Mesothelial cell of epicardium (in vitro differentiated cells): Measurements from ENCODE around the gene MALAT1. TPM values are rescaled to one million over a fixed set of nuclear protein-coding genes. Genes with fewer than 3 reads are reported as not detected.
A peak's percentile ranks its signal among the peaks of the same experiment; 100 is the strongest.
"Not testable (repeated sequence)": the region's sequence is repeated elsewhere in the genome, so short reads cannot be mapped to it uniquely, and the experiment has no call there.

ENCODE experiments used
- DNase-seq, 2 experiments: peaks; one replicate each; pipeline ENCODE4 v3.0.0; 2021; ENCODE audit warnings: low spot score in 2 of 2; ENCODE audit not compliant: unreplicated experiment in 2 of 2
- H3K27ac Mint-ChIP-seq: 2 replicates; pipeline ENCODE4 v1.8.0; 2021; ENCODE audit warnings: mixed read lengths
- H3K27me3 Mint-ChIP-seq: 2 replicates; pipeline ENCODE4 v1.8.0; 2021; ENCODE audit warnings: low read depth, mixed read lengths
- H3K36me3 Mint-ChIP-seq: 2 replicates; pipeline ENCODE4 v1.8.0; 2021; ENCODE audit warnings: mixed read lengths
- H3K4me1 Mint-ChIP-seq: 2 replicates; pipeline ENCODE4 v1.8.0; 2021; ENCODE audit warnings: mixed read lengths
- H3K4me3 Mint-ChIP-seq: 2 replicates; pipeline ENCODE4 v1.8.0; 2021; ENCODE audit warnings: mild to moderate bottlenecking, moderate library complexity, mixed read lengths
- H3K9me3 Mint-ChIP-seq: 2 replicates; pipeline ENCODE4 v1.8.0; 2021; ENCODE audit warnings: mixed read lengths
- total RNA-seq: library from RNA; stranded (reverse); gene quantifications from 3 replicates; pipeline ENCODE4 v1.2.1, GENCODE V29; 2021
- TF ChIP-seq, protein P1 (sequence below): fragments of 200-600 bp; sonication (generic); IDR thresholded peaks from one replicate; pipeline ENCODE4 v1.5.0; 2021; ENCODE audit warnings: antibody characterized with exemption; ENCODE audit not compliant: unreplicated experiment

Gene MALAT1
- 15,343 to 16,172 TPM (median 16,018 TPM) in 3 replicates for total RNA-seq

DNA sequence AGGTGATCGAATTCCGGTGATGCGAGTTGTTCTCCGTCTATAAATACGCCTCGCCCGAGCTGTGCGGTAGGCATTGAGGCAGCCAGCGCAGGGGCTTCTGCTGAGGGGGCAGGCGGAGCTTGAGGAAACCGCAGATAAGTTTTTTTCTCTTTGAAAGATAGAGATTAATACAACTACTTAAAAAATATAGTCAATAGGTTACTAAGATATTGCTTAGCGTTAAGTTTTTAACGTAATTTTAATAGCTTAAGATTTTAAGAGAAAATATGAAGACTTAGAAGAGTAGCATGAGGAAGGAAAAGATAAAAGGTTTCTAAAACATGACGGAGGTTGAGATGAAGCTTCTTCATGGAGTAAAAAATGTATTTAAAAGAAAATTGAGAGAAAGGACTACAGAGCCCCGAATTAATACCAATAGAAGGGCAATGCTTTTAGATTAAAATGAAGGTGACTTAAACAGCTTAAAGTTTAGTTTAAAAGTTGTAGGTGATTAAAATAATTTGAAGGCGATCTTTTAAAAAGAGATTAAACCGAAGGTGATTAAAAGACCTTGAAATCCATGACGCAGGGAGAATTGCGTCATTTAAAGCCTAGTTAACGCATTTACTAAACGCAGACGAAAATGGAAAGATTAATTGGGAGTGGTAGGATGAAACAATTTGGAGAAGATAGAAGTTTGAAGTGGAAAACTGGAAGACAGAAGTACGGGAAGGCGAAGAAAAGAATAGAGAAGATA is at the start of gene MALAT1:
MALAT1 (plus strand) TSS at position 69 of the 736 bp plus-strand sequence.
- DNase-seq = peak; percentile 88 to 96
- H3K4me3 Mint-ChIP-seq = no peak within 1 kb of the TSS
- H3K27me3 Mint-ChIP-seq = no peaks in the 10 kb centered on the region
- H3K4me1 Mint-ChIP-seq = peaks cover 26% of the 10 kb centered on the region
- no peak within 1 kb of the TSS for H3K27ac Mint-ChIP-seq
- TF ChIP-seq, protein P1, sequence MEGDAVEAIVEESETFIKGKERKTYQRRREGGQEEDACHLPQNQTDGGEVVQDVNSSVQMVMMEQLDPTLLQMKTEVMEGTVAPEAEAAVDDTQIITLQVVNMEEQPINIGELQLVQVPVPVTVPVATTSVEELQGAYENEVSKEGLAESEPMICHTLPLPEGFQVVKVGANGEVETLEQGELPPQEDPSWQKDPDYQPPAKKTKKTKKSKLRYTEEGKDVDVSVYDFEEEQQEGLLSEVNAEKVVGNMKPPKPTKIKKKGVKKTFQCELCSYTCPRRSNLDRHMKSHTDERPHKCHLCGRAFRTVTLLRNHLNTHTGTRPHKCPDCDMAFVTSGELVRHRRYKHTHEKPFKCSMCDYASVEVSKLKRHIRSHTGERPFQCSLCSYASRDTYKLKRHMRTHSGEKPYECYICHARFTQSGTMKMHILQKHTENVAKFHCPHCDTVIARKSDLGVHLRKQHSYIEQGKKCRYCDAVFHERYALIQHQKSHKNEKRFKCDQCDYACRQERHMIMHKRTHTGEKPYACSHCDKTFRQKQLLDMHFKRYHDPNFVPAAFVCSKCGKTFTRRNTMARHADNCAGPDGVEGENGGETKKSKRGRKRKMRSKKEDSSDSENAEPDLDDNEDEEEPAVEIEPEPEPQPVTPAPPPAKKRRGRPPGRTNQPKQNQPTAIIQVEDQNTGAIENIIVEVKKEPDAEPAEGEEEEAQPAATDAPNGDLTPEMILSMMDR = no peak
- no peaks in the 10 kb centered on the region for H3K9me3 Mint-ChIP-seq
- H3K36me3 Mint-ChIP-seq = peaks cover 15% of the 10 kb centered on the region

- H3K36me3 Mint-ChIP-seq = not testable (repeated sequence)
Observed at GRCh38 chr11:65451301-65451700, 47.5 kb upstream of the MALAT1 start.

GRCh38 chr11:65452259-65452658 is 46.6 kb upstream of the MALAT1 start:
- DNase-seq, H3K9me3 Mint-ChIP-seq, H3K27ac Mint-ChIP-seq, H3K36me3 Mint-ChIP-seq, H3K27me3 Mint-ChIP-seq, H3K4me3 Mint-ChIP-seq: not testable (repeated sequence)
- H3K4me1 Mint-ChIP-seq = peaks cover 22% of the 10 kb centered on the region

More at GRCh38 chr11:65451301-65451700, 47.5 kb upstream of the MALAT1 start:
- H3K9me3 Mint-ChIP-seq, H3K27ac Mint-ChIP-seq, H3K4me3 Mint-ChIP-seq, DNase-seq, H3K27me3 Mint-ChIP-seq: not testable (repeated sequence)
- H3K4me1 Mint-ChIP-seq = peaks cover 17% of the 10 kb centered on the region

DNA sequence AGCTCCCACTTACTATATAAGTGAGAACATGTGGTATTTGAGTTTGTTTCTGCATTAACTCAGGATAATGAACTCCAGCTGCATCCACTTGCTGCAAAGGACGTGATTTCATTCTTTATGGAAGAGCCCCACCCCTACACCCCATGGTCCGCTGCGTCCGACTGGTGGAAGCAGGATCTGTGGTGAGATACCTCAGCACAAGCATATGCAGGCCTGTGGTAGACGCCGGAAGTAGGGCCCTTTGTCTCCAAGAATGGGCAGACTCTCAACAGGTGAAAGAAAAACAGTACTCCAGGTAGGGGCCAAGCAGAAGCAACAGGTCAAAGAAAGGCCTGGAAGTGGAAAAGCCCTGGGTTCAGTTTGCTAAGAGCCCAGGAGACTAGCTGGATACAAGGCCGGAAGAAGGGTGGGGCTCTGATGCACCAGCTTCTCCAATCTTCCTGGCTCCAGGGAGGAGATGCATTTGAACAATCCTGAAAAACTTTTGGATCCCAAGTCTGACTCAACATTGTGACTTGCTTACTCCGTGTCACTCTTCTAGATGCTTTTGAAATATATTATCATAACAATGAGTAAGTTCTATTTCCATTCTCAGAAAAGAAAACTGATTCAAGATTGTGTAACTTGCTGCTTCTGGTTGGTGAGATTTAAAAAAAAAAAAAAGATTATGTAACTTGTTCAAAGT is 45.9 kb upstream of the MALAT1 start:
- Mint-ChIP-seq H3K4me3 (no peak overlapping the region), H3K4me1 (peaks cover 23% of the 10 kb centered on the region), H3K36me3 (peaks cover 3% of the 10 kb centered on the region), H3K9me3 (peaks cover 3% of the 10 kb centered on the region), H3K27me3 (no peaks in the 10 kb centered on the region), H3K27ac (peak overlapping the region; percentile 83)
- no peak for DNase-seq
- TF ChIP-seq, protein P1 = no peak

- peak overlapping the region; percentile 79 for H3K4me3 Mint-ChIP-seq
- H3K27me3 Mint-ChIP-seq = no peaks in the 10 kb centered on the region
- peaks cover 23% of the 10 kb centered on the region for H3K4me1 Mint-ChIP-seq
- DNase-seq = no peak
- no peak overlapping the region for H3K27ac Mint-ChIP-seq
- H3K36me3 Mint-ChIP-seq = peaks cover 2% of the 10 kb centered on the region
- H3K9me3 Mint-ChIP-seq = peaks cover 2% of the 10 kb centered on the region
- TF ChIP-seq, protein P1 = no peak
Observed at GRCh38 chr11:65454311-65454695, 44.5 kb upstream of the MALAT1 start.

GRCh38 chr11:65454696-65455456 is 44.0 kb upstream of the MALAT1 start:
- H3K9me3 Mint-ChIP-seq = no peaks in the 10 kb centered on the region
- peaks cover 23% of the 10 kb centered on the region for H3K4me1 Mint-ChIP-seq
- no peaks in the 10 kb centered on the region for H3K27me3 Mint-ChIP-seq
- peak overlapping the region; percentile 84 for H3K27ac Mint-ChIP-seq
- TF ChIP-seq, protein P1 = no peak
- DNase-seq = peak; percentile 62 to 72
- no peaks in the 10 kb centered on the region for H3K36me3 Mint-ChIP-seq
- H3K4me3 Mint-ChIP-seq = peak overlapping the region; percentile 79
